Measurements from ENCODE around the gene PARP16. TPM values are rescaled to one million over a fixed set of nuclear protein-coding genes. Genes with fewer than 3 reads are reported as not detected.
A peak's percentile ranks its signal among the peaks of the same experiment; 100 is the strongest.

PARP16 gene
- total and polyA plus RNA-seq, 9 of the 15 experiments (the other 6 are each of a cell fraction or from before 2014, with no cell fraction given): 3.0 to 9.9 (median 5.8) TPM

DNA sequence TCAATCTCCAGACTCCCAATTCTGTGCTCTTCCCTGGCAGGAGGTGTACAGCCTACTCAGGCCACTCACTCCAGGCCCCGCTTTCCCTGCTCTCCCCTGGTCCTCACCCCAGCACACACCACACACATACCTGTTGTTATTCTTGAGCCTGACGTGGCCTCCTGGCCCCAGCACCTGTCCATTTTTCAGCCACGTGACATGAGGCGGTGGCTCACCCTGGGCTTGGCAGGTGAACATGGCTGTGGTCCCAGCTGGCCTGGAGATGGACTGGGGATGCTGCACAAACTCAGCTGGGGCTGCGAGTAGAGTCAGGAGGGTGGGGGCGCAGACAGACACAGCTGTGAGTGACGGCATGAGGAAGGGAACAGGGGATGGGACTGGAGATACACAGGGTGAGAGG is 45.1 kb upstream of the PARP16 start:
- TF ChIP-seq KDM1A (IDR thresholded peaks at IDR 0.05) (0 out of 4 replicates have a peak, but pooled peaks of 1 of the 2 experiments have one; percentile 18), ZNF23 (CRISPR knock-in tag; IDR thresholded peaks at IDR 0.05) (no peak), USF1 (CRISPR knock-in tag; IDR thresholded peaks at IDR 0.05) (peak; percentile 37; the same call in 1 of the 2 replicates)
- TF ChIP-seq, protein P1, sequence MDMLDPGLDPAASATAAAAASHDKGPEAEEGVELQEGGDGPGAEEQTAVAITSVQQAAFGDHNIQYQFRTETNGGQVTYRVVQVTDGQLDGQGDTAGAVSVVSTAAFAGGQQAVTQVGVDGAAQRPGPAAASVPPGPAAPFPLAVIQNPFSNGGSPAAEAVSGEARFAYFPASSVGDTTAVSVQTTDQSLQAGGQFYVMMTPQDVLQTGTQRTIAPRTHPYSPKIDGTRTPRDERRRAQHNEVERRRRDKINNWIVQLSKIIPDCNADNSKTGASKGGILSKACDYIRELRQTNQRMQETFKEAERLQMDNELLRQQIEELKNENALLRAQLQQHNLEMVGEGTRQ (CRISPR knock-in tag; IDR thresholded peaks at IDR 0.05): 0 out of 2 replicates have a peak, but pooled peaks have one; percentile 22
- WGBS (ENCODE audit: insufficient coverage, low coverage, missing lambda C conversion rate): 4% methylated on average over 7 of the region's 7 CpGs
- Histone ChIP-seq H3K9me1 (ENCODE audit: control insufficient read depth, insufficient read depth, low read length) (no peaks in the 10 kb centered on the region), H3K79me2 (ENCODE audit: control insufficient read depth, insufficient read depth, low read length) (no peaks in the 10 kb centered on the region), H3K9me3 (replicated peaks; ENCODE audit: control insufficient read depth, insufficient read depth, low read depth, low read length) (no peaks in the 10 kb centered on the region), H3K4me1 (replicated peaks in 1 of 2; ENCODE audit: control insufficient read depth in 2 of 2, insufficient read depth in 2 of 2, low read length in 2 of 2) (peaks cover 0 to 34% of the 10 kb centered on the region in 2 experiments; a peak in 2 of 5 replicates), H3K27me3 (ENCODE audit: control insufficient read depth in 2 of 2, insufficient read depth in 2 of 2, low read length in 2 of 2) (peaks cover 49 to 74% of the 10 kb centered on the region in 2 experiments), H3K36me3 (ENCODE audit: control insufficient read depth, insufficient read depth, low read length) (no peaks in the 10 kb centered on the region), H4K20me1 (replicated peaks; ENCODE audit: control insufficient read depth, insufficient read depth, low read length) (peaks cover 9% of the 10 kb centered on the region; the same call in 1 of the 2 replicates), H3K4me2 (ENCODE audit: insufficient read depth, low read length) (no peak overlapping the region), H3K27ac (ENCODE audit: extremely low read depth, low read depth, low read length) (no peak overlapping the region), H3K9ac (ENCODE audit: insufficient read depth in 1 of 2, low read depth in 2 of 2, low read length in 2 of 2) (no peak overlapping the region), H2AFZ (ENCODE audit: low read depth, low read length) (no peak overlapping the region), H3K4me3 (no peak overlapping the region)
- in situ Hi-C loops (cut with MboI) (no loop called here), intact Hi-C loops (cut with micrococcal nuclease) (no loop called here)
- ChIA-PET CTCF (ENCODE audit: low intra/inter-chr PET ratio) (no interaction called here), POLR2A (interaction anchor here (0.6 to 3.6 kb wide), 2 partner anchors 15 to 26 kb away, joined by 4 to 20 read pairs; partner anchors contain the start of gene RNU5B-1)
- DNase-seq (ENCODE audit: extremely low read depth in 1 of 4, low spot score in 3 of 4) (no peak), FAIRE-seq (no peak), ATAC-seq (no peak)
- BruUV-seq (replicated peaks): no TSS peak

Data from K562 (cell line).